KMS-11 (cell line): ENCODE measurements around the gene CYB5B.

Source experiments
- H2AFZ ChIP-seq: fragments of 200-600 bp; sonication (generic); 2 replicates; pipeline ENCODE4 v1.6.1; 2016; ENCODE audit warnings: antibody characterized with exemption, mixed run types, low read depth
- H3K27ac ChIP-seq: fragments of 200-600 bp; sonication (generic); 2 replicates; pipeline ENCODE4 v1.6.1; 2016; ENCODE audit warnings: mild to moderate bottlenecking, mixed run types
- H3K27me3 ChIP-seq: fragments of 200-600 bp; sonication (generic); 2 replicates; pipeline ENCODE4 v1.6.1; 2017; ENCODE audit warnings: mild to moderate bottlenecking, low read depth, mixed run types, moderate library complexity; ENCODE audit not compliant: insufficient read depth
- H3K36me3 ChIP-seq: fragments of 200-600 bp; sonication (generic); 2 replicates; pipeline ENCODE4 v1.6.1; 2017; ENCODE audit warnings: mild to moderate bottlenecking, mixed run types; ENCODE audit not compliant: insufficient read depth
- H3K4me1 ChIP-seq: fragments of 200-600 bp; sonication (generic); 2 replicates; pipeline ENCODE4 v1.6.1; 2016; ENCODE audit warnings: mild to moderate bottlenecking, low read depth, mixed run types; ENCODE audit not compliant: poor library complexity, severe bottlenecking
- H3K4me2 ChIP-seq: fragments of 200-600 bp; sonication (generic); 2 replicates; pipeline ENCODE4 v1.7.0; 2016; ENCODE audit warnings: mild to moderate bottlenecking, mixed run types
- H3K4me3 ChIP-seq: fragments of 200-600 bp; sonication (generic); IDR thresholded peaks from 2 replicates; pipeline ENCODE4 v1.6.1; 2017; ENCODE audit warnings: low read depth, low read length, mixed read lengths; ENCODE audit not compliant: insufficient read depth
- H3K79me2 ChIP-seq: fragments of 200-600 bp; sonication (generic); 2 replicates; pipeline ENCODE4 v1.6.1; 2016; ENCODE audit warnings: low read depth, mixed run types; ENCODE audit not compliant: insufficient read depth
- H3K9ac ChIP-seq: fragments of 200-600 bp; sonication (generic); 2 replicates; pipeline ENCODE4 v1.6.1; 2016; ENCODE audit warnings: mild to moderate bottlenecking, mixed run types
- H4K20me1 ChIP-seq: fragments of 200-600 bp; sonication (generic); 2 replicates; pipeline ENCODE4 v1.6.1; 2016; ENCODE audit warnings: mild to moderate bottlenecking, mixed run types; ENCODE audit not compliant: insufficient read depth
- CTCF ChIP-seq: fragments of 200-600 bp; sonication (generic); conservative IDR thresholded peaks from 2 replicates; pipeline ENCODE4 v1.6.1; 2017; ENCODE audit warnings: low read depth, mild to moderate bottlenecking, antibody characterized with exemption, low read length, moderate library complexity, mixed read lengths

CYB5B gene

DNA sequence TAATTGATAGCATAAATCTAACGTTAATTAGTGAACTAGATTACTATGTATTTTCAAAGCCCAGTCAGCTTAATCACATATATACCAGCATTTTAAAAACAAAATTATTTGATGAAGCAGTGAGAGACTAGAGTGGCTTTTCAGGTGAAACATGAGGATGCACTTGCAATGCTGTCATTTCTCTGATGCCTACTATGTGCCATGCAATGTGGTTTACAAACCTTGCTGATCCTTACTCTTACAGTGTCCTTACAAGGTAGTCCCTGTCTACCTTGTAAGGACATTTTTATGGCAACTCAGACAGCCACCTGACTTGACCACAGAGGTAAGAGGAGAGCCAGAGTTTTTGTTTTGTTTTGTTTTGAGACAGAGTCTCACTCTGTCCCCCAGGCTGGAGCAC lies 42.7 kb downstream of the CYB5B start:
- Histone ChIP-seq H2AFZ (no peak overlapping the region), H3K9ac (no peak overlapping the region)

GRCh38 chr16:69467531-69468204 lies 43.2 kb downstream of the CYB5B start:
- no peak overlapping the region for H3K9ac ChIP-seq
- no peaks in the 10 kb centered on the region for H4K20me1 ChIP-seq
- no peak overlapping the region for H3K4me3 ChIP-seq
- H3K4me2 ChIP-seq = no peak overlapping the region
- TF ChIP-seq CTCF = no peak
- no peaks in the 10 kb centered on the region for H3K36me3 ChIP-seq
- no peak overlapping the region for H3K27ac ChIP-seq
- H3K79me2 ChIP-seq = no peaks in the 10 kb centered on the region
- H2AFZ ChIP-seq = no peak overlapping the region
- no peaks in the 10 kb centered on the region for H3K27me3 ChIP-seq
- H3K4me1 ChIP-seq = peaks cover 51% of the 10 kb centered on the region

More for the DNA sequence above, 42.7 kb downstream of the CYB5B start:
- Histone ChIP-seq H3K4me3 (no peak overlapping the region), H3K4me2 (no peak overlapping the region), H3K4me1 (peaks cover 51% of the 10 kb centered on the region), H4K20me1 (no peaks in the 10 kb centered on the region), H3K36me3 (no peaks in the 10 kb centered on the region), H3K27me3 (no peaks in the 10 kb centered on the region), H3K27ac (no peak overlapping the region), H3K79me2 (no peaks in the 10 kb centered on the region)
- no peak for TF ChIP-seq CTCF

DNA sequence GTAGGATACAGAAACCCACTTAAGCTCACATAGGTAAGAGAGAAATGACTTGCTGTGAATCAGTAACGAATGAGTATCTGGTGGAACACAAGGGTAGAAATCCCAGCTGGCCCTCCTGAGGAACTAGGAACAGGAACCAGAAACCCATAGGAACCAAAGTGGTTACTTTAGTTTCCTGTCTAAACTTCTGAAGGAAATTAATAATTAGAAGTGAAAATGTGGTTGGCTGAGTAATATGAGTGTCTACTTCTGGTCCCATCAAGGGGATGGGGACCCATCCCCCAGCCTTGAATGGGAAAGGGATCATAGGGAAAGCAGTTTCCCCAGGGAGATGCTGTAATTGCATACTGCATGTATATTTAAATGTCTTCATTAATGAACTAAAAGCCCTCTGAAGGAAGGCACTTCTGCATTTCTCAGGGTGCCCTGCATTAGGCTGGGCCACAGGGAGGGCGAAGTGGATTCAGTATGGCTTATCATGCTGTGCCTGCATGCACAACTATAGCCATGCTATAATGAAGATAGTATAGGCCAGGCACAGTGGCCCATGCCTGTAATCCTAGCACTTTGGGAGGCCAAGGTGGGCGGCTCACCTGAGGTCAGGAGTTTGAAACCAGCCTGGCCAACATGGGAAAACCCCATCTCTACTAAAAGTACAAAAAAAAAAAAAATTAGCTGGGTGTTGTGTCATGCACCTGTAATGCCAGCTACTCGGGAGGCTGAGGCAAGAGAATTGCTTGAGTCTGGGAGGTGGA lies 45.6 kb downstream of the CYB5B start:
- Histone ChIP-seq H3K36me3 (no peaks in the 10 kb centered on the region), H3K27ac (no peak overlapping the region), H3K4me3 (no peak overlapping the region), H3K4me2 (peak overlapping the region; percentile 9; the same call in 1 of the 2 replicates), H3K4me1 (peaks cover 42% of the 10 kb centered on the region), H3K27me3 (no peaks in the 10 kb centered on the region), H4K20me1 (no peaks in the 10 kb centered on the region), H2AFZ (no peak overlapping the region), H3K79me2 (no peaks in the 10 kb centered on the region), H3K9ac (no peak overlapping the region)
- no peak for TF ChIP-seq CTCF

DNA sequence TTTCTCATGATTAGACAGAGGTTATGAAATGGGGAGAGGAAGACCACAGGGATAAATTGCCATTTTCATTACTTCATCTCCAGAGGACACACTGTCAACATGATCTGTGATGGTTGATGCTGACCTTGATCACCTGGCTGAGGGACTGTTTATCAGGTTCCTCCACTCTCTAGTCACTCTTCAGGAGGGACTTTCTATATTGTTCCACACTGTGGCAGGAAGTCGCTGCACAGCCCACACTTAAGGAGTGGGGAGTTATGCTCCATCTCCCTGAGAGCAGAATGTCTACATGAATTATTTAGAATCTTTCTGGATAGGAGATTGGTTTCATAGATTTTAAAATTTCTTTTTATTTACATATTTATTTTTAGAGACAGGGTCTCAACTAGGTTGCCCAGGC lies 46.7 kb downstream of the CYB5B start:
- H3K36me3 ChIP-seq = no peaks in the 10 kb centered on the region
- no peak overlapping the region for H3K9ac ChIP-seq
- no peak overlapping the region for H3K4me2 ChIP-seq
- H3K79me2 ChIP-seq = no peaks in the 10 kb centered on the region
- H2AFZ ChIP-seq = no peak overlapping the region
- no peaks in the 10 kb centered on the region for H3K27me3 ChIP-seq
- no peak overlapping the region for H3K4me3 ChIP-seq
- H4K20me1 ChIP-seq = no peaks in the 10 kb centered on the region
- TF ChIP-seq CTCF = no peak
- peaks cover 41% of the 10 kb centered on the region for H3K4me1 ChIP-seq
- H3K27ac ChIP-seq = no peak overlapping the region
